Omental fat pad (tissue), 4 donors: ENCODE results near the gene CSNK1A1L. TPM values are rescaled to one million over a fixed set of nuclear protein-coding genes. Genes with fewer than 3 reads are reported as not detected.

Experiments used
- ATAC-seq: fragments of 150-250 bp; one replicate; pipeline ENCODE4 v1.9.1; 2016; ENCODE audit warnings: mild to moderate bottlenecking, moderate library complexity; ENCODE audit not compliant: low FRiP score
- DNase-seq: peaks from one replicate; pipeline ENCODE4 v3.0.0-alpha.2; 2019; ENCODE audit warnings: low spot score
- total RNA-seq, 4 donors: library from RNA; depleted of rRNA; stranded (reverse); fragments of >200 nt; gene quantifications; one replicate each; pipeline ENCODE4 v1.1.0, GENCODE V29; 2016
- TF ChIP-seq, protein P1 (sequence below), 3 donors: fragments of 450-650 bp; IDR thresholded peaks; one replicate each; pipeline ENCODE4 v1.5.1; 2016 to 2017; ENCODE audit warnings: antibody characterized with exemption in 3 of 3, mild to moderate bottlenecking in 3 of 3, moderate library complexity in 2 of 3

The CSNK1A1L gene
- total RNA-seq, 4 donors from 2014 or later, result not detected

DNA sequence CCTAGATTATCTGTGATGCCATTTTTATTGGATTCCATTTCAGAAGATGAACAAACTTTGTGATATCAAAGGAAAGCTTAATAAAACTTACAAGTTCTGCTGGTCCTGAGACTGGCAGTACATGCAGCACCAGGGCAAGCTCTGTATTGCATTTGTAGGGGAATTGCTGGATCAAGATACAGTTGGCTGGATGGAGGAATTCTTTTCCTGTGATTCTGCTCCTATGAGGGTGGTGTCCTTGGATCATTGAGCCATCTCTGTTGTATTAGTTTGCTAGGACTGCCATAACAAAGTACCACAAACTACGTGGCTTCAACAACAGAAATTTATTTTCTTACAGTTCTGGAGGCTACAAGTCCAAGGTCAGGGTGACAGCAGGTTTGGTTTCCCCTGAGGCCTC, 33.9 kb upstream of the CSNK1A1L start:
- ATAC-seq (no peak), DNase-seq (no peak)
- TF ChIP-seq, protein P1, sequence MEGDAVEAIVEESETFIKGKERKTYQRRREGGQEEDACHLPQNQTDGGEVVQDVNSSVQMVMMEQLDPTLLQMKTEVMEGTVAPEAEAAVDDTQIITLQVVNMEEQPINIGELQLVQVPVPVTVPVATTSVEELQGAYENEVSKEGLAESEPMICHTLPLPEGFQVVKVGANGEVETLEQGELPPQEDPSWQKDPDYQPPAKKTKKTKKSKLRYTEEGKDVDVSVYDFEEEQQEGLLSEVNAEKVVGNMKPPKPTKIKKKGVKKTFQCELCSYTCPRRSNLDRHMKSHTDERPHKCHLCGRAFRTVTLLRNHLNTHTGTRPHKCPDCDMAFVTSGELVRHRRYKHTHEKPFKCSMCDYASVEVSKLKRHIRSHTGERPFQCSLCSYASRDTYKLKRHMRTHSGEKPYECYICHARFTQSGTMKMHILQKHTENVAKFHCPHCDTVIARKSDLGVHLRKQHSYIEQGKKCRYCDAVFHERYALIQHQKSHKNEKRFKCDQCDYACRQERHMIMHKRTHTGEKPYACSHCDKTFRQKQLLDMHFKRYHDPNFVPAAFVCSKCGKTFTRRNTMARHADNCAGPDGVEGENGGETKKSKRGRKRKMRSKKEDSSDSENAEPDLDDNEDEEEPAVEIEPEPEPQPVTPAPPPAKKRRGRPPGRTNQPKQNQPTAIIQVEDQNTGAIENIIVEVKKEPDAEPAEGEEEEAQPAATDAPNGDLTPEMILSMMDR (IDR thresholded peaks at IDR 0.05), result no peak

DNA sequence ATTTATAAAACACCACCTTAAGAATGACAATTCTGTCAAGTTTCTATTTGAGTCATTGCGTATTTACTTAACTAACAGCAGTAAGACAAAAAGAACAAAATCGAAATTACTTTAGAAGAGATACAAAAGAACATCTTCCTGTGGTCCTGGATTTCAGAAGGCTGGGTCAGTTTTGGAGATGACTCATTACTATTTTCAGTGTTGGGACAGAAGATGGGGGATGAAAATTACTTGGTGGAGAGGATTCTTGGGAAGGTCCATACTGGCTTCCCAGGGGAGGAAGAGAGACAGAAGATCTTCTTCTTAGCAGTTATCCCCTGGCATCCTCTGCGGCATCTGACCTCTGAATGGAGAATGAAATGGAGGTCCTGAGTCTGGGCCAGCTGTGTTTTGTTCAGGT, 33.5 kb upstream of the CSNK1A1L start:
- TF ChIP-seq, protein P1 (IDR thresholded peaks at IDR 0.05), result no peak
- no peak for DNase-seq
- no peak for ATAC-seq

DNA sequence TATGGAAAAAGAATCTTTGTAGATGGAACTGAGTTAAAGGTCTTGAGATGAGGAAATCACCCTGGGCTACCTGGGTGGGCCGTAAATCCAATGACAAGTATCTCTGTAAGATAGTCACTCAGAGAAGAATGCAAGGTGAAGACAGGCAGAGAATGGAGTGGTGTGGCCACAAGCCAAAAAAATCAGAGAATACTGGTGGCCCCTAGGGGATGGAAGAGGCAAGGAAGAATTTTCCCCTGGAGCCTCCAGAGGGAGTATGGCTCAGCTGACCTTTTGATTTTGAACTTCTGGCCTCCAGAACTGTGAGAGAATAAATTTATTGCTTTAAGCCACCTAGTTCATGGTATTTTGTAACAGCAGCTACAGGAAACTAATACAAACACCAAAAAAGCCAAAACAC, 32.7 kb upstream of the CSNK1A1L start:
- TF ChIP-seq, protein P1 (IDR thresholded peaks at IDR 0.05), result no peak
- DNase-seq (no peak), ATAC-seq (no peak)

DNA sequence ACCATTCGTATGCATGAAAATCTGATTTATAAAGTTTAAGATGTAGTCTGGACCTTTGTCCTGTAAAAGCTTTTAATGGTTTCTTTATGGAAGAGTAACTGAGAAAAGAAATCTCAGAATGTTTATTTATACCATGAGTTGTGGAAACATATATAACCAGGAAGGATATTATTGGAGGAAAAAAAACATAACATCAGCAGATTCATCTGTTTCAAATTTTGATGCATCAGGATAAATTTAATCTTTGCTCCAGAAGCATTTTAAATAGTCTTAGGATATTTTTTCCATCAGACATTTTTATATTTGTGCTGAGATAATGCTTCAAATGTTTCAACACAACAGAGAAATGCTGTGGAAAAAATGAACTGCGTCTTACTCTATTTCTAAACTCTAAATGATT, 31.2 kb upstream of the CSNK1A1L start:
- ATAC-seq (no peak), DNase-seq (no peak)
- TF ChIP-seq, protein P1 (IDR thresholded peaks at IDR 0.05), result no peak

DNA sequence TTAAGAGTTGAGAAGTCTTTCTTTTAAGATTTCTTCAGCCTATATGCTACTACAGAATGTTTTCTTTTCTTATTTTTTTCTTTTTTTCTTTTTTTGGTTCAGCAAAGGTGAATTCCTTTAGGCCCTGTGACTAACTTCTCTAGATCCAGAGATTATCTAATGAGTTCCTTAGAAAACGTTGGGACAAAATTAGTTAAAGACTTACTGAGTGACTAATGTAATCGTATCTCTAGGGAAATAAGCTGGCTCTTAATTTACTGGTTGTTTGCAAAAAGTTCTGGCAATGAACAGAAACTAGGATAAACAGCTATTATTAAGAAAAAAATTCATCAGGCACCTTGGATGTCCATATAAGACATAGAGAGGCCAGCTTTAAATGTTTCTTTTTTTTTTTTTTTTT, 30.7 kb upstream of the CSNK1A1L start:
- DNase-seq, result no peak
- ATAC-seq, result no peak
- TF ChIP-seq, protein P1 (IDR thresholded peaks at IDR 0.05), result no peak

DNA sequence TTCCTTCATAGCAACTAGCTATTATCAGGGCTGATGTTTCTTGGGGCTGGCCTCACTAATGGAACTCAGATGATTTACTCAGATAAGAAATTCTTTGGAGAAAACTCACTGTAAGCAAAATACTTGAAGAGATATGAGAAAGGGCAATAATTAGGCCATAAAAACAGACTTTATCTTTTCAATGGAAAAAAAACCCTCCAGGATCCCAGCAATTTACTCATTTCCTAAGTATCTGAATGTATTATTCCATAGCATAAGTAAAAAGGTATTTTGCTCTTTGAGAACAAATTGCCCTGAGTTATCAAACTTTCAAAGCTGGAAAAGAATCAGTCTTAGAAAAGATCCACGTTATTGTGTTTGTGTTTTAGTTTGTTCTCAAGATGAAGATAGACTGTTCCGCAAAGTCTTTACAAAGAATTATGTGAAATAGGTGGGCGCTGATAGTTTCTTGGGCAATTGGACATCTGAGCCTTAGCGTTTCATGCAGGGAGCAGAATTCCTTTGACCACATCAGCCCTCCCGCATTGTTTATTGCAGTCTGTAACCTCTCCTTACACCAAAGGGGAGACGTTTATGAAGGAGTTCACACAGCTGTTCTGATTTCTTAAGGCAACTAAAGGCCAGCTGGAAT, 29.1 kb upstream of the CSNK1A1L start:
- no peak for DNase-seq
- ATAC-seq, result peak; percentile 56
- TF ChIP-seq, protein P1 (IDR thresholded peaks at IDR 0.05), result no peak

DNA sequence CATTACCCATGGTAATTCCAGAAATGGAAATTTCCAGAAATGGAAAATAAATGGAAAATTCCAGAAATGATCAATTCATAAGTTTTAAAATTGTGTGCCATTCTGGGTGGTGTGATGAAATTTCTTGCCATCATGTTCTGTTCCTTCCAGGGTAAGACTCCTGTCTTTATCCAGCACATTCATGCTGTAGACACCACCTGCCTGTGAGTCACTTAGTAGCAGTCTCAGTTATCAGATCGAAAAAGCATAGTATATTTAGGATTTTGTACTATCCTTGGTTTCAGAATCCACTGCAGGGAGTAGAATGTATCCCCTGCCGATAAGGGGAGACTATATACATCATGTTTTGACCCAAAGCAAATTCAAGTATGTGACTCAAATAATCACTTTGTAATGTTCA, 26.7 kb upstream of the CSNK1A1L start:
- ATAC-seq (no peak), DNase-seq (no peak)
- TF ChIP-seq, protein P1 (IDR thresholded peaks at IDR 0.05), result no peak
